HCT116 (cell line): Measurements from ENCODE around the gene LBR. TPM values are rescaled to one million over a fixed set of nuclear protein-coding genes. Genes with fewer than 3 reads are reported as not detected.

Source experiments
- ATAC-seq: fragments of 200-7000 bp; cut with Tn5 transposase; 2 replicates; pipeline ENCODE4 v1.9.1; 2020; ENCODE audit warnings: mild to moderate bottlenecking, moderate library complexity
- BruUV-seq: library from RNA; stranded (reverse); fragments of 400-500 nt; replicated peaks from 2 replicates; lab custom pipeline; 2021; lab: Mats Ljungman, UMichigan
- CTCF ChIA-PET: fragments of 300-600 bp; sonication (Branson Sonifier 250); formaldehyde crosslinking; loops from one replicate; lab custom pipeline; 2021; ENCODE audit warnings: antibody characterized with exemption; lab: Charles Lee
- POLR2A ChIA-PET: fragments of 300-600, 350-600 bp; sonication (Branson Sonifier 250); formaldehyde crosslinking; loops from one replicate; lab custom pipeline; 2021; ENCODE audit warnings: antibody characterized with exemption; lab: Charles Lee
- RAD21 ChIA-PET, 2 experiments: fragments of 300-600 bp; sonication (Branson Sonifier 250); formaldehyde crosslinking; loops; one replicate each; lab custom pipeline; 2023; ENCODE audit warnings: low total read pairs in 2 of 2; ENCODE audit not compliant: uncharacterized antibody in 2 of 2, unreplicated experiment in 2 of 2, low non-redundant PET in 1 of 2; lab: Charles Lee
- DNase-seq: peaks from one replicate; pipeline ENCODE4 v3.0.0-alpha.2; 2010; ENCODE audit warnings: low read depth, low spot score
- H2AFZ ChIP-seq: fragments of 200-600 bp; shearing (Covaris generic), sonication (generic); 2 replicates; pipeline ENCODE4 v1.6.1; 2017; ENCODE audit warnings: low read depth, mixed run types, mixed read lengths, antibody characterized with exemption, low read length; ENCODE audit not compliant: poor library complexity, severe bottlenecking
- H3K27ac ChIP-seq: 2 replicates; pipeline ENCODE4 v1.5.1; 2012; ENCODE audit warnings: low read depth, low read length
- H3K27me3 ChIP-seq: fragments of 200-600 bp; sonication (generic); 2 replicates; pipeline ENCODE4 v1.6.1; 2016; ENCODE audit warnings: mixed run types, low read length, mixed read lengths; ENCODE audit not compliant: insufficient read depth
- H3K36me3 ChIP-seq, 2 experiments: fragments of 200-500 bp in 1 of 2; fragments of 200-600 bp in 1 of 2; sonication (Bioruptor generic) in 1 of 2; sonication (generic) in 1 of 2; 2 replicates each; pipeline versions ENCODE4 v1.5.1 to v1.6.1; 2014 to 2016; ENCODE audit warnings: low read length in 2 of 2, inconsistent platforms in 1 of 2, mixed read lengths in 1 of 2, mixed run types in 1 of 2; ENCODE audit not compliant: insufficient read depth in 2 of 2, control insufficient read depth in 1 of 2
- H3K4me1 ChIP-seq, 2 experiments: fragments of 200-600 bp in 1 of 2; sonication (generic) in 1 of 2; 2 replicates each; pipeline versions ENCODE4 v1.5.1 to v1.6.1; 2012 to 2017; ENCODE audit warnings: low read length in 2 of 2, inconsistent platforms in 1 of 2, mild to moderate bottlenecking in 1 of 2, mixed read lengths in 1 of 2, mixed run types in 1 of 2, moderate library complexity in 1 of 2; ENCODE audit not compliant: insufficient read depth in 2 of 2, control insufficient read depth in 1 of 2
- H3K4me2 ChIP-seq: fragments of 200-600 bp; sonication (generic); 2 replicates; pipeline ENCODE4 v1.6.1; 2017; ENCODE audit warnings: mixed run types, low read length, mixed read lengths
- H3K4me3 ChIP-seq, 2 experiments: fragments of 200-600 bp in 1 of 2; sonication (generic) in 1 of 2; replicated peaks in 1 of 2; 2 replicates each; pipeline ENCODE4 v1.5.1; 2011 to 2016; ENCODE audit warnings: low read length in 2 of 2, control low read depth in 1 of 2, low read depth in 1 of 2, mild to moderate bottlenecking in 1 of 2, mixed read lengths in 1 of 2, mixed run types in 1 of 2
- H3K79me2 ChIP-seq: fragments of 200-600 bp; sonication (generic); 2 replicates; pipeline ENCODE4 v1.6.1; 2017; ENCODE audit warnings: mild to moderate bottlenecking, mixed run types, low read length, moderate library complexity, mixed read lengths; ENCODE audit not compliant: insufficient read depth
- H3K9ac ChIP-seq: fragments of 200-600 bp; sonication (generic); 2 replicates; pipeline ENCODE4 v1.6.1; 2016; ENCODE audit warnings: low read length, mixed read lengths
- H3K9me2 ChIP-seq: fragments of 200-600 bp; sonication (generic), shearing (Covaris generic); 2 replicates; pipeline ENCODE4 v1.6.1; 2017; ENCODE audit warnings: mixed run types, mild to moderate bottlenecking, moderate library complexity; ENCODE audit not compliant: insufficient read depth
- H3K9me3 ChIP-seq, 2 experiments: fragments of 200-500 bp in 1 of 2; fragments of 200-600 bp in 1 of 2; sonication (Bioruptor generic) in 1 of 2; sonication (generic) in 1 of 2; 2 replicates each; pipeline ENCODE4 v1.6.1; 2014 to 2017; ENCODE audit warnings: low read length in 2 of 2, mixed read lengths in 2 of 2, inconsistent platforms in 1 of 2, low read depth in 1 of 2, mild to moderate bottlenecking in 1 of 2, mixed run types in 1 of 2, moderate library complexity in 1 of 2; ENCODE audit not compliant: control insufficient read depth in 1 of 2, insufficient read depth in 1 of 2
- H4K20me1 ChIP-seq: fragments of 200-600 bp; sonication (generic), shearing (Covaris generic); 2 replicates; pipeline ENCODE4 v1.6.1; 2017; ENCODE audit warnings: mixed run types, mild to moderate bottlenecking, moderate library complexity; ENCODE audit not compliant: insufficient read depth
- CBX3 ChIP-seq: IDR thresholded peaks from 2 replicates; pipeline ENCODE4 v1.6.1; 2012; ENCODE audit warnings: low read depth
- EGR1 ChIP-seq: IDR thresholded peaks from 2 replicates; pipeline ENCODE4 v1.6.1; 2012; ENCODE audit warnings: low read depth
- EZH2phosphoT487 ChIP-seq: fragments of 200-600 bp; IDR thresholded peaks from 2 replicates; pipeline ENCODE4 v1.6.1; 2018; ENCODE audit warnings: antibody characterized with exemption, borderline replicate concordance
- FOSL1 ChIP-seq: IDR thresholded peaks from 2 replicates; pipeline ENCODE4 v1.6.1; 2012; ENCODE audit warnings: low read depth
- JUND ChIP-seq: IDR thresholded peaks from 2 replicates; pipeline ENCODE4 v1.6.1; 2012
- POLR2A ChIP-seq: IDR thresholded peaks from 2 replicates; pipeline ENCODE4 v1.7.0; 2011; ENCODE audit warnings: borderline replicate concordance; ENCODE audit not compliant: insufficient read depth, insufficient read length; ENCODE audit errors: extremely low read depth
- POLR2AphosphoS5 ChIP-seq: IDR thresholded peaks from 2 replicates; pipeline ENCODE4 v1.6.1; 2011; ENCODE audit warnings: mild to moderate bottlenecking, low read depth, low read length, moderate library complexity
- SP1 ChIP-seq: IDR thresholded peaks from 2 replicates; pipeline ENCODE4 v1.6.1; 2012; ENCODE audit warnings: low read depth
- TCF7L2 ChIP-seq: IDR thresholded peaks from 2 replicates; pipeline ENCODE4 v1.7.0; 2011; ENCODE audit warnings: borderline replicate concordance, inconsistent platforms; ENCODE audit not compliant: insufficient read depth, insufficient read length; ENCODE audit errors: extremely low read depth
- YY1 ChIP-seq: IDR thresholded peaks from 2 replicates; pipeline ENCODE4 v1.6.1; 2011; ENCODE audit warnings: low read length, low read depth, moderate library complexity, mild to moderate bottlenecking; ENCODE audit not compliant: insufficient replicate concordance; ENCODE audit errors: extremely low read depth
- ZNF274 ChIP-seq: fragments of 200-500 bp; sonication (Bioruptor generic); IDR thresholded peaks from 2 replicates; pipeline ENCODE4 v1.6.1; 2014; ENCODE audit warnings: mild to moderate bottlenecking, low read depth, low read length, inconsistent platforms
- intact Hi-C: fragments of 100-400 bp; cut with micrococcal nuclease; formaldehyde crosslinking; loops from 2 replicates; pipeline ENCODE4 v1.10.0; 2022
- total RNA-seq: library from RNA; stranded (reverse); gene quantifications from one replicate; pipeline ENCODE4 v1.2.1, GENCODE V29; 2021; ENCODE audit not compliant: unreplicated experiment
- TF ChIP-seq, protein P1 (sequence below): IDR thresholded peaks from 2 replicates; pipeline ENCODE4 v1.6.1; 2012
- TF ChIP-seq, protein P2 (sequence below): IDR thresholded peaks from 2 replicates; pipeline ENCODE4 v1.6.1; 2011; ENCODE audit warnings: mild to moderate bottlenecking, low read length, moderate library complexity; ENCODE audit not compliant: insufficient replicate concordance; ENCODE audit errors: extremely low read depth
- TF ChIP-seq, protein P3 (sequence below), 3 experiments: fragments of 200-600 bp in 1 of 3; sonication (generic) in 1 of 3; IDR thresholded peaks in 2 of 3; conservative IDR thresholded peaks in 1 of 3; 2 replicates each; pipeline ENCODE4 v1.5.1; 2012 to 2017; ENCODE audit warnings: low read depth in 2 of 3, low read length in 2 of 3, antibody characterized with exemption in 1 of 3, borderline replicate concordance in 1 of 3, control low read depth in 1 of 3, mild to moderate bottlenecking in 1 of 3, mixed read lengths in 1 of 3, mixed run types in 1 of 3, moderate library complexity in 1 of 3; ENCODE audit not compliant: insufficient read depth in 1 of 3

LBR gene
- total RNA-seq, 1 experiment from 2014 or later = 97.4 TPM

DNA sequence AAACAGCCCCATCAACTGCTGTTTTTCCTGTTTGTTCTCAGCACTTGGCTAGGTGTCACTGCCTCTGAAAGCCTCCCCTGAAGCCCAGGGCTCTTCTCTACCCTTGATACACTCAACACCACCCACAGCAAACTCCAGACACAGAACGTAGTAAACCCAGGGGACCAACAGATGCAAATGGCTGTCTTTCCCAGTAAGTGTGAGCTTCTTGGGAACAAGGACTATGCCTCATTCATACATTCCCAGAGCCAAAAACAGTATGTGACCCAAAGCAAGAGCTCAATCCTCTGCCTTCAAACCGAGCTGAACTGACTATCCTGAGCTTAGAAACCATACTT lies 4.4 kb downstream of the LBR start:
- Histone ChIP-seq H3K9me3 (no peaks in the 10 kb centered on the region), H3K9ac (no peak overlapping the region), H3K36me3 (peaks cover 19 to 22% of the 10 kb centered on the region in 2 experiments; a peak in 3 of 4 replicates), H3K27me3 (no peaks in the 10 kb centered on the region), H3K4me3 (no peak overlapping the region), H4K20me1 (0 out of 2 replicates have a peak, but pooled peaks cover 8% of the 10 kb centered on the region)
- intact Hi-C loops = no loop called here
- ATAC-seq = no peak
- TF ChIP-seq SP1 = no peak
- no peak for TF ChIP-seq POLR2A
- TF ChIP-seq, protein P1, sequence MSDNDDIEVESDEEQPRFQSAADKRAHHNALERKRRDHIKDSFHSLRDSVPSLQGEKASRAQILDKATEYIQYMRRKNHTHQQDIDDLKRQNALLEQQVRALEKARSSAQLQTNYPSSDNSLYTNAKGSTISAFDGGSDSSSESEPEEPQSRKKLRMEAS = no peak
- TF ChIP-seq TCF7L2 = no peak
- no peak for TF ChIP-seq JUND
- TF ChIP-seq EGR1 = no peak
- no peak for TF ChIP-seq POLR2AphosphoS5
- no peak for TF ChIP-seq CBX3
- TF ChIP-seq FOSL1 = no peak
- TF ChIP-seq, all 23 proteins: peak for 0
- ChIA-PET POLR2A (no interaction called here), CTCF (no interaction called here), RAD21 (interaction anchor here in 1 of 2 experiments (0.7 kb wide), 1 partner anchor 781 kb away, joined by 3 read pairs; no protein-coding TSS in a partner anchor)
- Histone ChIP-seq H2AFZ (no peak overlapping the region), H3K9me2 (no peaks in the 10 kb centered on the region), H3K79me2 (peaks cover 91% of the 10 kb centered on the region), H3K27ac (no peak overlapping the region), H3K4me2 (no peak overlapping the region), H3K4me1 (peaks cover 26 to 36% of the 10 kb centered on the region in 2 experiments)
- DNase-seq = no peak
- no TSS peak for BruUV-seq

DNA sequence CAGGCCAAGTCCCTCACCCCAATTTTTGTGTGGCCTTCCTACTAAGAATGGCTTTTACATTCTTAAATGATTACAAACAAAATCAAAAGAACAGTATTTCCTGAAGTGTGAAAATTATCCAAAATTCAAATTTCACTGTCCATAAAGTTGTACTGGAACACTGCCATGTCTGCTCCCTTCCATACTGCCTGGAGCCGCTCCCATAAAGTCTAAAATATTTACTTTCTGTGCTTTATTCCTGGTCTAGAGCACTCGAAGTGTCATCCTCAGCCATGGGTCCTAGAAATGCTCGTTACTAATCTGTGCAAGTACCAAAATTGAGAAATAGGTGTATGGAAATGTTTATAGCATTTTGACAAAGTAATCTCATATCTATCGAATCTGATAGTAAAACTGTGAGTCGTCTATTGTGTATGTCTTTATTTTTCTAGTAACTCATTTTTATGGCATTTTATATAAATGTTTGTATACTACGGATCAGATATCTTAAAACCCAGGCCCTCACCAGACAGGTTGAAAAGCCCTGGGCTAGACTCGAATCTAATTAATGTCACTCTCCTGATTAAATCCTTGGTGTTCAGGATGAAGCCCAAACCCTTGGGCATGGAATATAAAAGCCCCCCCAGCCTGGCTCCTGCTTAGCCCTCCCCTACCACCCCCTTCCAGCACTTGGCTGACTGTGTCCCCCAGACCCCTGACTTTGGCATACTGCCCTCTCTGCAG lies 4.9 kb downstream of the LBR start:
- POLR2A ChIA-PET = no interaction called here
- H3K9ac ChIP-seq = no peak overlapping the region
- peaks cover 22 to 27% of the 10 kb centered on the region in 2 experiments for H3K36me3 ChIP-seq
- no peak overlapping the region for H3K4me3 ChIP-seq
- intact Hi-C loops = no loop called here
- no peak for DNase-seq
- H3K9me2 ChIP-seq = no peaks in the 10 kb centered on the region
- BruUV-seq = no TSS peak
- RAD21 ChIA-PET = interaction anchor here in 1 of 2 experiments (0.7 kb wide), 1 partner anchor 780 kb away, joined by 3 read pairs; no protein-coding TSS in a partner anchor
- no peaks in the 10 kb centered on the region for H3K9me3 ChIP-seq
- no peak overlapping the region for H3K27ac ChIP-seq
- H3K4me2 ChIP-seq = no peak overlapping the region
- H3K79me2 ChIP-seq = peaks cover 94% of the 10 kb centered on the region
- no peak overlapping the region for H2AFZ ChIP-seq
- H4K20me1 ChIP-seq = 0 out of 2 replicates have a peak, but pooled peaks cover 8% of the 10 kb centered on the region
- H3K27me3 ChIP-seq = no peaks in the 10 kb centered on the region
- CTCF ChIA-PET = no interaction called here
- peaks cover 26 to 36% of the 10 kb centered on the region in 2 experiments for H3K4me1 ChIP-seq
- ATAC-seq = no peak
- TF ChIP-seq EZH2phosphoT487 (no peak), EGR1 (no peak), YY1 (no peak), ZNF274 (no peak)
- TF ChIP-seq, protein P2, sequence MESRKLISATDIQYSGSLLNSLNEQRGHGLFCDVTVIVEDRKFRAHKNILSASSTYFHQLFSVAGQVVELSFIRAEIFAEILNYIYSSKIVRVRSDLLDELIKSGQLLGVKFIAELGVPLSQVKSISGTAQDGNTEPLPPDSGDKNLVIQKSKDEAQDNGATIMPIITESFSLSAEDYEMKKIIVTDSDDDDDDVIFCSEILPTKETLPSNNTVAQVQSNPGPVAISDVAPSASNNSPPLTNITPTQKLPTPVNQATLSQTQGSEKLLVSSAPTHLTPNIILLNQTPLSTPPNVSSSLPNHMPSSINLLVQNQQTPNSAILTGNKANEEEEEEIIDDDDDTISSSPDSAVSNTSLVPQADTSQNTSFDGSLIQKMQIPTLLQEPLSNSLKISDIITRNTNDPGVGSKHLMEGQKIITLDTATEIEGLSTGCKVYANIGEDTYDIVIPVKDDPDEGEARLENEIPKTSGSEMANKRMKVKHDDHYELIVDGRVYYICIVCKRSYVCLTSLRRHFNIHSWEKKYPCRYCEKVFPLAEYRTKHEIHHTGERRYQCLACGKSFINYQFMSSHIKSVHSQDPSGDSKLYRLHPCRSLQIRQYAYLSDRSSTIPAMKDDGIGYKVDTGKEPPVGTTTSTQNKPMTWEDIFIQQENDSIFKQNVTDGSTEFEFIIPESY = no peak
- TF ChIP-seq, protein P3, sequence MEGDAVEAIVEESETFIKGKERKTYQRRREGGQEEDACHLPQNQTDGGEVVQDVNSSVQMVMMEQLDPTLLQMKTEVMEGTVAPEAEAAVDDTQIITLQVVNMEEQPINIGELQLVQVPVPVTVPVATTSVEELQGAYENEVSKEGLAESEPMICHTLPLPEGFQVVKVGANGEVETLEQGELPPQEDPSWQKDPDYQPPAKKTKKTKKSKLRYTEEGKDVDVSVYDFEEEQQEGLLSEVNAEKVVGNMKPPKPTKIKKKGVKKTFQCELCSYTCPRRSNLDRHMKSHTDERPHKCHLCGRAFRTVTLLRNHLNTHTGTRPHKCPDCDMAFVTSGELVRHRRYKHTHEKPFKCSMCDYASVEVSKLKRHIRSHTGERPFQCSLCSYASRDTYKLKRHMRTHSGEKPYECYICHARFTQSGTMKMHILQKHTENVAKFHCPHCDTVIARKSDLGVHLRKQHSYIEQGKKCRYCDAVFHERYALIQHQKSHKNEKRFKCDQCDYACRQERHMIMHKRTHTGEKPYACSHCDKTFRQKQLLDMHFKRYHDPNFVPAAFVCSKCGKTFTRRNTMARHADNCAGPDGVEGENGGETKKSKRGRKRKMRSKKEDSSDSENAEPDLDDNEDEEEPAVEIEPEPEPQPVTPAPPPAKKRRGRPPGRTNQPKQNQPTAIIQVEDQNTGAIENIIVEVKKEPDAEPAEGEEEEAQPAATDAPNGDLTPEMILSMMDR (IDR thresholded peaks at IDR 0.05 in 2 of 3, conservative IDR thresholded peaks at IDR 0.05 in 1 of 3; ENCODE audit: borderline replicate concordance in 1 of 3, insufficient read depth in 1 of 3, low read depth in 2 of 3, low read length in 2 of 3) = no peak
